ENCODE measurements around the gene MNAT1. TPM values are rescaled to one million over a fixed set of nuclear protein-coding genes. Genes with fewer than 3 reads are reported as not detected.

Gene MNAT1
- total and polyA plus RNA-seq, 9 of the 15 experiments (the other 6 are each of a cell fraction or from before 2014, with no cell fraction given): 37.8 to 83.3 (median 60.4) TPM

- TF ChIP-seq MGA (IDR thresholded peaks at IDR 0.05) (no peak), RUNX1 (IDR thresholded peaks at IDR 0.05; ENCODE audit: low read depth) (no peak), MLX (CRISPR knock-in tag; conservative IDR thresholded peaks at IDR 0.05) (no peak), ZNF655 (CRISPR knock-in tag; IDR thresholded peaks at IDR 0.05) (no peak)
These were observed 105.1 kb downstream of the MNAT1 start (continued) for GRCh38 chr14:60839657-60840056.

All from K562 (cell line).